Activated CD4-positive, alpha-beta T cell treated with anti-CD3 and anti-CD28 coated beads for 24 hours (primary cell): Measurements from ENCODE around the gene LONP2.

Source experiments
- DNase-seq, 2 donors: peaks; one replicate each; pipeline ENCODE4 v3.0.0-alpha.2; 2020; ENCODE audit warnings: low read depth in 2 of 2

The LONP2 gene, protein sequence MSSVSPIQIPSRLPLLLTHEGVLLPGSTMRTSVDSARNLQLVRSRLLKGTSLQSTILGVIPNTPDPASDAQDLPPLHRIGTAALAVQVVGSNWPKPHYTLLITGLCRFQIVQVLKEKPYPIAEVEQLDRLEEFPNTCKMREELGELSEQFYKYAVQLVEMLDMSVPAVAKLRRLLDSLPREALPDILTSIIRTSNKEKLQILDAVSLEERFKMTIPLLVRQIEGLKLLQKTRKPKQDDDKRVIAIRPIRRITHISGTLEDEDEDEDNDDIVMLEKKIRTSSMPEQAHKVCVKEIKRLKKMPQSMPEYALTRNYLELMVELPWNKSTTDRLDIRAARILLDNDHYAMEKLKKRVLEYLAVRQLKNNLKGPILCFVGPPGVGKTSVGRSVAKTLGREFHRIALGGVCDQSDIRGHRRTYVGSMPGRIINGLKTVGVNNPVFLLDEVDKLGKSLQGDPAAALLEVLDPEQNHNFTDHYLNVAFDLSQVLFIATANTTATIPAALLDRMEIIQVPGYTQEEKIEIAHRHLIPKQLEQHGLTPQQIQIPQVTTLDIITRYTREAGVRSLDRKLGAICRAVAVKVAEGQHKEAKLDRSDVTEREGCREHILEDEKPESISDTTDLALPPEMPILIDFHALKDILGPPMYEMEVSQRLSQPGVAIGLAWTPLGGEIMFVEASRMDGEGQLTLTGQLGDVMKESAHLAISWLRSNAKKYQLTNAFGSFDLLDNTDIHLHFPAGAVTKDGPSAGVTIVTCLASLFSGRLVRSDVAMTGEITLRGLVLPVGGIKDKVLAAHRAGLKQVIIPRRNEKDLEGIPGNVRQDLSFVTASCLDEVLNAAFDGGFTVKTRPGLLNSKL

DNA sequence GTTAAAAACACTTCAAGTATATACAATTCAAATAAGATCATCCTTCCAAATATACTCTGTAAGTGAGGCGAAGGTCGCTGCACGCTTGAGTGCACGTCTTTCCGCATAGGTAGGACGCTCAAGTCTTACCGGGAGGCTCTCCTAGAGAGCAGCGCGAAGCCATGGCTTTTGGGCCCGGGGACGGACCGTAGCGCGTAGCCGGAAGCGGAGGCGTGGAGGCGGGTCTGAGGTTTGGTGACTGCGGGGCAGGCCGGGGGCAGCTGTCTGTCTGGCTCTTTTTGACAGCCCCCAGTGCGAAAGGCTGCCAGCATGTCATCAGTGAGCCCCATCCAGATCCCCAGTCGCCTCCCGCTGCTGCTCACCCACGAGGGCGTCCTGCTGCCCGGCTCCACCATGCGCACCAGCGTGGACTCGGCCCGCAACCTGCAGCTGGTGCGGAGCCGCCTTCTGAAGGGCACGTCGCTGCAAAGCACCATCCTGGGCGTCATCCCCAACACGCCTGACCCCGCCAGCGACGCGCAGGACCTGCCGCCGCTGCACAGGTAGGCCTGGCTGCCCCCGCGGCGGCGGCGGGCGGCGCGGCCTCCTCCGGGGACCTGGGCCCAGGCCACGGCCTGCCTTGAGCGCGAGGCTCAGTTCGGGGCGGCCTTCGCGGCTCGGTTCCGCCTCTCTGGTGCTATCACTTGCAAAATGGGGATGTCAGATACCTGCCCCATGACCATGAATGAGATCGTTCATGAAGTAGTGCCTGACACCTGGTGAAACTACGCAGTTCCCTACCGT lies at the start of gene LONP2:
LONP2 (plus strand) TSS at position 221 of the 783 bp plus-strand sequence; CDS start at position 310, 89 bp downstream.
- DNase-seq = peak; percentile 85 to 91

DNA sequence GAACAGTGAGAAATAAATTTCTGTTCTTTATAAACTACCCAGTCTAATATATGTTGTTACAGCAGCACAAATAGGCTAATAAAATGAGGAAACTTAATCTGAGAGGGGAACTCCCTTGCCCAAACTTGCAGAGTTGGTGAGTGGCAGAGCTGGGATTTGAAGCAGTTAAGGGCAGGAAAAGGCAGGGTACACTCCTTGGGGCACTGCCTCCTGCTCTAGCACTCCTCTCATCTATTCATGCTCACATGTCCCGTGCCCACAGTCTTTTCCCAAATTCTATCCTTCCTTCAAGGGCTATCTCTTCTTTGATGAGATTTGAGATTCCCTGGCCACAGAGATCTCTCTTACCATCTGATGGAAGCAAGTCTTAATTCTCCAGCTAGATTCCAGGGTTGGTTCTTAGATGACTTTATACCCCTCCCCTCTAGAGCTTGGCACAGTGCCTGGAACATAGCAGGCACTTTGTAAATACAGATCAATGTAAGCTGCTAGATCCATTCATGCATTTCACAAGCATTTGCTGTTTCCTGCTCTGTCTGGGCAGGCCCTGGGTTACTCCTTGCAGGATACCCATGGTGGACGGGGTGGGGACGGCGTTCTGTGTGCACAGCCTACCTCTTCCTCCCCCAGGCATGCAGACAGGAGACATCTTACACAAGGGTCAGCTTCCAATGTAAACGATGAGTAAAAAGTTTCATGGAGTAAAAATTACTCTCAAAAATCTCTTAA lies 49.1 kb upstream of the LONP2 start:
- no peak for DNase-seq

DNA sequence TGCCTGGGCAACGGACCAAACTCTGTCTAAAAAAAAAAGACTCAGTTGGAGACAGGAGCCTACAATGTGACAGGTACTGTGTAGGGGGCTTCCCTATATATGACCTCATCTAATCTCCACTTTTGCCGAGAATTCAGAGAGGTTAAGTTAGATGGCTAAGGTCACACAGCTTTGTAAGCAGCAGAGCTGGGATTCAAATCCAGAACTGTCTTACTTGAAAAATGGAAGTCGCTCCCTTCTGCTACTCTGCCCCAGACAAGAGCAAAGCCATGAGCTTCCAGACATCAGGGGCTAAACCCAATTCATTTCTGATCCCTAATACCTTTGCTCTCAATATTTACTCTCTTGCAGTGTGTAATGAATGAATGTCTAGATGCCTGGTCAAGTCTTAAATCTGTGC lies 46.8 kb upstream of the LONP2 start:
- DNase-seq = no peak

DNA sequence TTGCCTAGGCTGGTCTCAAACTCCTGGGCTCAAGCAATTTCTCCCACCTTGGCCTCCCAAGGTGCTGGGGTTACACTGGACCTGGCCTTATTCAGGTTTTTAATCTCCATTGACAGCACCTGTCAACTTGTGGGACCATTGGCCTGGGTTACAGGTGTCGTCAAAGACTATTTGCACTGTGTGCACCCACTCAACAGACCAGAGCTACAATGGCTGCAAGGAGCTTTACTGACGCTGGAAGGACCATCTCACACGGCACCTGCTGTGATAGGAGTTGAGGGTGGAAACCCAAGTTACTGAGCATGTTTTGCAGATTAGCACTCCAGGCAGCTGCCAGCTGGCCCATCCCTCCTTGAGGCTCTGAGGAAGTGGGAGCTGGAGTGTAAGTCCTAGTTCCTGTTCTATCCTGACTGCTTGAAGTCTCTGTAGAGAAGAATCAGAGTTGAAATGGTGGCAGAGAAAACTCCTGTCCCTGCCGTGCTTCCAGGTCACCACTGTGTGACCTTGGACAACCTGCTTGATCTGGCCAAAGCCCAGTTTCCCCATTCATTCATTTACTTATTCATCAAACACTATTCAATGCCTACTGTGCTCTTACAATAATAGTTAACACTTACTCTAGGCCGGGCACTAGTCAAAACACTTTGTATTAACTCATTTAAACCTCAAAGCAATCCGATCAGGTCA lies 42.4 kb upstream of the LONP2 start:
- no peak for DNase-seq

DNA sequence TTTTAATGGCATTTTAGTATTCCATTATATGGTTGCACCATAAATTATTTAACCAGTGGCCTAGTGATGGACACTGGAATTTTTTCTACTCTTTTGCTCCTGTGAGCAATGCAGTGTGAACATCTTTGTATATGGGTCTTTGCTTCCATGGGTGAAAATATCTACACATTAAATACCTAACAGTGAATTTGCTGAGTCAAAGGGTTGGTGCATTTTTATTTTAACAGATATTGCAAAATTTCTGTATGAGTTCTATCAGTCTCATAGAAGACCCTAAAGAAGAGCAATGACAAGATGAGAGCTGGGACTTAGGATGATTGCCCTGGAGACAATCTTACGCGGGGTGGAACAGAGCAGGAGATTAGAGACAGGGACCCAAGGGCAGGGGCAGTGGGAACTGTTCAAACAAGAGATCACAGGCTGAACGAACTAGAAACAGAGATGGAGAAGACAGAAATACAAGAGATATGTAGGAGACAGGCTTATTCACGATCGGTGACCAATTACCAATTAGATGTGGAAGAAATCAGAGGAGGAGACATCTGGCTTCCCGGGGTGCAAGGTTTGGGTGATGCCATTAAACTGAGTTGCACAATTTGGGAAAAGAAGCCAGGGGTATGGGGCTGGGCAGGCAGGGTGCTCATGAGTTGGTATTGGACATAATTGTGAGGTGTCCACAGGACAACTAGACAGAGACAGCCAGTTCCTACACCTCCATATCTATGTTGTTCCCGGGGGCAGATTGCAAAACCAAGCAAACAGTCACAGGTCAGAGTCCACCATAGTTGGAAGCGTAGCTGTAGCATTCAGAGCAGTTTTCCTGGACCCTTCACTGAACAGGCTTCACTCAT lies 39.9 kb upstream of the LONP2 start:
- DNase-seq = no peak

DNA sequence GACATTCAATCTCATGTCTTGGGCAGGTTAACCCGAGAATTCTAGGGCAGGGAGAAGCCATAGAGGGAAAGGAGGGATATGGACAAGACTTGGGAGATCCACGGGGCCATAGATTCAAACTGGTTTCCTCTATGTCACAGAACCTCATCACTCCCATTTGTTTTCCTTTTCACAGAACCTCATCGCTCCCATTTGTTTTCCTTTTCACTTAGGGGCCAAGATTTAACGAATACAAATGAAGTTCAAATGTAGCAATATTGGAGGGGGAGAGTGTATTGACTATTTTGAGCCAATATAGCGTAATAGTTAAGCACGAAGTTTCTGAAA lies 39.3 kb upstream of the LONP2 start:
- DNase-seq = no peak

DNA sequence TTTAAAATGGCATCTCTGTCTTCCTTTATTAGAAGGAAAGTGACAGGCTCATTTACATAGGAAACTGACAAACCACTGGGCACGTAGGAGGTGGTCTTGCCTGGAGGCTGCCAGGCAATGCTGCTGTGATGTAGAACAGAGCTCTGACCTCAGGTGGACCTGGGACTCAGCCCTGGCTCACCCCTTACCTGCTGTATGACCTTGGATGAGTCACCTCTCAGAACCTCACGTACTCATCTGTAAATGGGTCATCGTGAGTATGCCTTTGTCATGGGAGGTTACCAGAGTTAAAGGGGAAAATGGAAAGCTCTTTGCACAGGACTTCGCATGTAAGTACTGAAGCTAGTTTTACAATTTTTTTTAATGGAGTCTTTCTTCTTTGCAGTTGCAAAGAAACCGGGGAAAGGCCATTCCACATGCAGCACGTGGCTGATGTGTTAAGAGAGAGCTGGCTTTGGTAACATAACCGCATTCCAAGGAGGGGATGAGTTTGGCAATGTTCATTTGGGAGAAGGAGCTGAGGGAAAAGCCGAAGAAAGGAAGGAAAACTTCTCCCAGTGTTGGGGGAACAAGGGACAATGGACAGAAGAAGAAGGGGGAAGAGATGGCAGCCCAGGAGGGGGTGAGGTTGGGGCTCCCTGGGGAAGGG lies 37.4 kb upstream of the LONP2 start:
- no peak for DNase-seq

DNA sequence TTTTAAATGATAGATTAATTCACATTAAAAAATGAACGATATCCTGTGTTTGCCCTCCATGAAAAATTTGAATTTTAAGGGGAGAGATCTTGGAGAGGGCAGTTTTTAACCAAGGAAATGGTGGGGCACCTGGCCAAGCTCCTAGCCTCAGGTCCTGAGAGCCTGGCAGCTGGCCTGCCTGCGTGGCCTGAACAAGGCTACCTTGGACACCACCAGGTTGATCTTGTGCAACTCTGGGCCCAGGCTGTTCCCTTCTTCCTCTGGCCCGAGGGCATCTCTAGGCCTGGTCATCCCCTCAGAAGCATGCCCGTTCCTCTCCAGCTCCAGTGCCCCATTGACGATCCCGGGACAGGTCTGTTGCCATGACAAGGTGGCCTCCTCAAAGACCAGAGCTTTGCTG lies 33.4 kb upstream of the LONP2 start:
- no peak for DNase-seq

DNA sequence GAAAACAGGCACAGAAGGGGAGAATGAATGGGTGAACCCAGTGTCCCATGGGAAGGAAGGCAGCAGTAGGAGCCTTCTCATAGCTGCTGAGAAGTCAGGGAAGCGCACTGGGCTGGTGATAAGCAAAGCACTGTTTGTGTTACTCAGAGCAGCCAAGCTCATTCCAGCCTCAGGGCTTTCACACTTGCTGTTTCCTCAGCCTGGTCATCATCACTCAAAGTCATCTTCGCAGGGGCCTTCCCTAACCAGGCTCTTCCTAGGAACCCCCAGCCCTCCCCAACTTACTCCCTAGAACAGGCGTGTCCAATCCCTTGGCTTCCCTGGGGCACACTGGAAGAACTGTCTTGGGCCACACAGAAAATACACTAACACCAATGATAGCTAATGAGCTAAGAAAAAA lies 32.1 kb upstream of the LONP2 start:
- DNase-seq = no peak

DNA sequence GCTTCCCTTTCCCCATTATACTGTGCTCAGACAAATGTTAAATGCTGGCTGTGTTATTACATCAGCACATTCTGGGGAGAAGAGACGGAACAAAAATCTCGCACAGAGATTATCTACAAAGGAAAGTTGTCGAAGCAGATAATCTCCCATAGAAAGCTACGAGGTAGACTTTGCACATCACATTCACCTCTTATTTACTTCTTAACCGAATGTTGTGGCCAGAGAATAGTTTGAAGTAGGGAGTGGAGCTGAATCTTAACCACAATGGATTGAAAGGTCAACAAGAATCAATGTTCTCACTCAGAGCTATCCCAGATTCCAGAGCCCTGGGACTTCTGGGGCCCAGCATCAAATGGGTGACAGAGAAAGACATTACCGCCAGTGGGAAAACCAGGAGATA lies 28.4 kb upstream of the LONP2 start:
- DNase-seq = no peak

DNA sequence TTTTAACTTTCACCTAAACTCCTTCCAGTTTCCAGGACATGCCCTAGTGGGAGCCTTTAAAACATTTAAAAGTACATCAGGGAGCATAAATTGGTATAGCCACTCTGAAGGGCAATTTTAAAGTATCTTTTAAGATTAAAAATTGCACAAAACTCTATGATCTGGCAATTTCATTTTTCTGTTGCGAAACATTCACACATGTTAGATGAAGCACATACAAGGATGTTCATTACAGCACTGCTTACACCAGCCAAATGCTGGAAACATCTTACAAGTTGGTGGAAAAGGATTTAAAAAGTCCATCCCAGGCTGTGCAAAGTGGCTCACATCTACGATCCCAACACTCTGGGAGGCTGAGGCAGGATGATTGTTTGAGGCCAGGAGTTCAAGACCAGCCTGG lies 26.4 kb upstream of the LONP2 start:
- DNase-seq = no peak

DNA sequence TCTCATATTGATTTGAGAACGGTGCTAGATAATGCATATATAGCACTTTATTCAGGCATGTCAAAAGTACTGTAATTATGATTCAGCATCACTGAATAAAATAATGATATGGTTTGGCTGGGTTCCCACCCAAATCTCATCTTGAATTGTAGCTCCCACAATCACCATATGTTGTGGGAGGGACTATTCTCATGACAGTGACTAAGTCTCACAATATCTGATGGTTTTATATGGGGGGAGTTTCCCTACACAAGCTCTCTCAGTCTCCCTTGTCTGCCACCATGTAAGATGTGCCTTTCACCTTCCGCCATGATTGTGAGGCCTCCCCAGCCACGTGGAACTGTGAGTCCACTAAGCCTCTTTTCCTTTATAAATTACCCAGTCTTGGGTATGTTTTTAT lies 25.6 kb upstream of the LONP2 start:
- DNase-seq = no peak

DNA sequence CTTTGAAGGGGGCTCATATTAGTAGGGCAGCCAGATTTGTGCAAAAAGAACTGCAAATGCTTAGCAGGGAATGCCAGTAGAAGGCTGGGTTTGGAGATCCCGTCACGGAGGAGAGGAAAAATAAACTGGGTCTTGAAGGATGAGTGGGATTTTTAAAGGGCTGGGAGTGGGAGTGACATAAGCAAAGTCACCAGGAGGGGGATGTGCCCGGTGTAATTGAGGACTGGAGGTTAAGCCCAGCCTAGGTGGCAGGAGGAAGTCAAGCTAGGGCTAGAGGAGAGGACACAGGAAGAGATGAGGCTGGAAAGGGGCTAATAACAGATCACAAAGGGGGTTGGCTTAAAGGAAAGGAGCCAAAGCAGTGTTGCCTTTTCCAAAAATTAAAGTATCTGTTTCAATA lies 23.2 kb upstream of the LONP2 start:
- DNase-seq = no peak

DNA sequence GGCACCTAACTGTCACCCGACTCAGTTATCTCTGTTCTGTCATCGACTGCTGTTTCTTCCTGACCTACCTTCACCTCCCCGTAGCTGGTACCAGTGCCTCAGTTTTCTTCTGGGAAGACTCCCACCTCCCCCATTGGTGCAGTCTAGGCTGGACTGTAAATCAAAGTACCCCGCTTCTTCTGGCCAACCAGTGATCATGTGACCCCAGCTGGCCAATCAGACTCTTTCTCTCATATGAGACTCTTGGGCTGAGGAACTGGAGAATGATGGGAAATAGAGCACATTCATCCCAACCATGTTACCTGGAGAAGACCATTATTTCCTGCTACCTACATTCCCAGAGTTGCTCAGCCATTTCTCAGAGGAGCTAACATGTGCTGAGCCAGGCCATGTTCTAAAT lies 20.6 kb upstream of the LONP2 start:
- no peak for DNase-seq

DNA sequence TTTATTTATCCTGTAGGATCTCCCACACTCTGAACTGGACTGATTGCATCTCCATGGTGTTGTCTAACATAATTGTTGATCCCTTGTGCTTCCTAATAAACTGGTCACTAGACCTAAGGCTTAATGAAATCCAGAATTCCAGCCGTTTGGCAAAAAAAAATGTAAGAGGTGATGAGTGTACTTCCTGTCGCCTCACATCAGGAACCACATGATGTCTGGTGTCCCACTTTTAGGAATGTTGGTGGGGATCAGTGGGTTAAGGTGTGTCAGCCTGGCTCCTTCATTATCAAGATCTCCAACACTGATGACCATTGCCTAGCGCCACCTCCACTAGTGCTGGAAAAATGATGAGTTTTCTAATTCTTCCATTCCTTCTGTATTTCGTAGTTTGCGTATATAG lies 18.6 kb upstream of the LONP2 start:
- no peak for DNase-seq

DNA sequence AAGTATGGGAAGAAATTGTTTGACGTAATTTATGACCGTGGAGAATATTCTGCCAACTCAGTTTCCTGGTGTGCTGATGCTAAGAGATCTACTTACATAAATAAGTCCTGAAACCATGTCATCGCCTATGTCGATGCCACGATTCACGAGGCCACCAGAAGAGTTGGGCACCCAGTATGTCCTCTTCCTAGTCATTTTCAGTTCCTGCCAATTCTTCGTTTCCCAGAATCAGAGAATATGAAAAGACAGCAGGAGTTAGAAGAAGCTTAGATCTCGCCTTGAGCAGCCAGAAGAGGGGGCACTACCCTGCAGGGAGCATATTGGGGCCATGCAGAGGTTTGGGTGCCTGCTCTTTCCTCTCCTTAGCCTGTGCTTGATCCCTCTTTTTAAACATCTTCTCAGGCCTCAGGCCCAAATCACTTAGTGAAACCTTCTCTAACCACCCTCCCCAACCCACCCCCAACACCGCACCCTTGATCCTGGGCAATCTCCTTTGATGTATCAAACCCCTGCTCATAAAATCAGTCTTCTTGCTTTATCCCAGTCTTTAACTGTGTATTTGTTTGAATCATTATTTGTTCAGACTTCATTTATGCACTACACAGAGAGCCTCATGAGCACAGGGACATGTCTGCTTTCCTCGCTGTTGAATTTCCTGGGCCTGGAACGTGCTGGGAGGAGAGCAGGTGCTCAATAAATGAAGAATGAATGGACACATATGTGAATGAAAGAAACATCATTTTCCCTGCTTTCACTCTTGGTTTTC lies 12.2 kb upstream of the LONP2 start:
- peak in 1 of 2 donors; percentile 16 for DNase-seq

DNA sequence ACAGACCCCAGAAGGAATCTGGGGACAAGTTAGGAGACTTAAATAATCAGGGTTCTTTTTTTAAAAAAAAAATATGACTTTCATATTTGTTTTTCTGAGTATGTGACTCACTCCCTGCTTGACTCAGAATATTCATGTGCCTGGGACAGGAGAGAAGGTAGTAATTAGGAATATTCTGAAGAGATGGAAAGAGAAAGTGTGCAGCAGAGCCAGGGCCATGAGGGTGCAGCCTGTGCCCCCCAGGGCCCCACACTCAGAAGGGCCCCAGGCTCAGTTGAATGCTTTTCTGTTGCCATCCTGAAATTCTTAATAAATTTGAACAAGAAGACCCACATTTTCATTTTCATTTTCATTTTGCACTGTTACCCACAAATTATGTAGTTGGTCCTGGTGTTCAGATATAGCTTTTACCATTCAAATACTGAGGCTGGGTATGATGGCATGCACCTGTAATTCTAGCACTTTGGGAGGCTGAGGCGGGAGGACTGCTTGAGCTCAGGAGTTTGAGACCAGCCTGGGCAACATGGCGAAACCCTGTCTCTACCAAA lies 11.5 kb upstream of the LONP2 start:
- no peak for DNase-seq

DNA sequence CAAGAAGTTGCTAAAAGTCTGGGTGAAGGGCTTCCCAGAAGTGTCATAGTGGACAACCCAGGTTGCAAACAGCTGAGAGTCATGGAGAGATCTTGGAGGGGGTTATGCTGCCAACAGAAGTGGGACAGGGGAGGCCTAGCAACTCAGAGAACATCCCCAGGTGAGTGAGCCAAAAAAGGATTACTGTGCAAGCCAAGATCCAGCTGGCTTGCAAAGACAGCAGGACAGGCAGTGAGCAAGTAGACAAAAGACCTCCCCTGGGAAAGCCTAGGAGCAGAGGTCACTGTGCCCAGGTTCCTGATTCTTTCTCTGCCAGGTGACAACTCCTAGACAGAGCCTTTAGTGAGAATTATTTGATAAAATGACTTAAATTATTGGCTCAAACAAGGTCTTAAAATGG lies 9.5 kb upstream of the LONP2 start:
- no peak for DNase-seq
